ENCODE data around the gene SIGLEC5.

Gene SIGLEC5

GRCh38 chr19:51627491-51628138, 2.6 kb downstream of the SIGLEC5 start:
- Histone ChIP-seq H3K27ac (replicated peaks) (no peak overlapping the region), H3K27me3 (ENCODE audit: insufficient read depth, poor library complexity, severe bottlenecking) (no peaks in the 10 kb centered on the region), H3K4me3 (replicated peaks; ENCODE audit: insufficient read depth, low read length) (0 out of 2 replicates have a peak overlapping the region, but pooled peaks have one; percentile 33)
- TF ChIP-seq SPI1 (IDR thresholded peaks at IDR 0.05; ENCODE audit: borderline replicate concordance, low read depth) (no peak), POLR2AphosphoS5 (IDR thresholded peaks at IDR 0.05; ENCODE audit: low read depth) (no peak), GABPA (IDR thresholded peaks at IDR 0.05; ENCODE audit: low read depth) (no peak), CTCF (IDR thresholded peaks at IDR 0.05; ENCODE audit: insufficient read depth, low read length) (no peak)
- TF ChIP-seq, protein P1, sequence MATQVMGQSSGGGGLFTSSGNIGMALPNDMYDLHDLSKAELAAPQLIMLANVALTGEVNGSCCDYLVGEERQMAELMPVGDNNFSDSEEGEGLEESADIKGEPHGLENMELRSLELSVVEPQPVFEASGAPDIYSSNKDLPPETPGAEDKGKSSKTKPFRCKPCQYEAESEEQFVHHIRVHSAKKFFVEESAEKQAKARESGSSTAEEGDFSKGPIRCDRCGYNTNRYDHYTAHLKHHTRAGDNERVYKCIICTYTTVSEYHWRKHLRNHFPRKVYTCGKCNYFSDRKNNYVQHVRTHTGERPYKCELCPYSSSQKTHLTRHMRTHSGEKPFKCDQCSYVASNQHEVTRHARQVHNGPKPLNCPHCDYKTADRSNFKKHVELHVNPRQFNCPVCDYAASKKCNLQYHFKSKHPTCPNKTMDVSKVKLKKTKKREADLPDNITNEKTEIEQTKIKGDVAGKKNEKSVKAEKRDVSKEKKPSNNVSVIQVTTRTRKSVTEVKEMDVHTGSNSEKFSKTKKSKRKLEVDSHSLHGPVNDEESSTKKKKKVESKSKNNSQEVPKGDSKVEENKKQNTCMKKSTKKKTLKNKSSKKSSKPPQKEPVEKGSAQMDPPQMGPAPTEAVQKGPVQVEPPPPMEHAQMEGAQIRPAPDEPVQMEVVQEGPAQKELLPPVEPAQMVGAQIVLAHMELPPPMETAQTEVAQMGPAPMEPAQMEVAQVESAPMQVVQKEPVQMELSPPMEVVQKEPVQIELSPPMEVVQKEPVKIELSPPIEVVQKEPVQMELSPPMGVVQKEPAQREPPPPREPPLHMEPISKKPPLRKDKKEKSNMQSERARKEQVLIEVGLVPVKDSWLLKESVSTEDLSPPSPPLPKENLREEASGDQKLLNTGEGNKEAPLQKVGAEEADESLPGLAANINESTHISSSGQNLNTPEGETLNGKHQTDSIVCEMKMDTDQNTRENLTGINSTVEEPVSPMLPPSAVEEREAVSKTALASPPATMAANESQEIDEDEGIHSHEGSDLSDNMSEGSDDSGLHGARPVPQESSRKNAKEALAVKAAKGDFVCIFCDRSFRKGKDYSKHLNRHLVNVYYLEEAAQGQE (IDR thresholded peaks at IDR 0.05; ENCODE audit: insufficient replicate concordance, low read depth): no peak
- no peak for DNase-seq (ENCODE audit: low read depth in 1 of 2, low spot score in 1 of 2)

DNA sequence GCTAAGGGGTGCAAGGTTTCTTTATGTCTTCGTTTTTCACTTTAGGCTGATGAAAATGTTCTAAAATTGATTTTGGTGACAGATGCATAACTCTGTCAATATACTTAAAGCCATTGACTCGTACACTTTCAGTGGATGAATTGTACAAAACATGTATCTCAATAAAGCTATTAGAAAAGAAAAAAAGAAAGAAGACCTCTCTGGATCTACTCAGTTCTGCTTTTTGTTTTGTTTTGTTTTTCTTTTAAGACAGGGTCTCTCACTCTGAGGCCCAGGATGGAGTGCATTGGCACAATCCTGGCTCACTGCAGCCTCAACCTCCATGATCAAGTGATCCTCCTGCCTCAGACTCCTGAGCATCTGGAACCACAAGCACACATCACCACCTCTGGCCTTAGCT, 3.5 kb downstream of the SIGLEC5 start:
- DNase-seq (ENCODE audit: low read depth in 1 of 2, low spot score in 1 of 2): no peak
- H3K4me3 ChIP-seq (replicated peaks; ENCODE audit: insufficient read depth, low read length): no peak overlapping the region
- no peak overlapping the region for H3K27ac ChIP-seq (replicated peaks)
- no peaks in the 10 kb centered on the region for H3K27me3 ChIP-seq (ENCODE audit: insufficient read depth, poor library complexity, severe bottlenecking)
- TF ChIP-seq CTCF (IDR thresholded peaks at IDR 0.05; ENCODE audit: insufficient read depth, low read length) (no peak), SPI1 (IDR thresholded peaks at IDR 0.05; ENCODE audit: borderline replicate concordance, low read depth) (no peak), GABPA (IDR thresholded peaks at IDR 0.05; ENCODE audit: low read depth) (no peak), POLR2AphosphoS5 (IDR thresholded peaks at IDR 0.05; ENCODE audit: low read depth) (no peak)
- TF ChIP-seq, protein P1 (IDR thresholded peaks at IDR 0.05; ENCODE audit: insufficient replicate concordance, low read depth): no peak

DNA sequence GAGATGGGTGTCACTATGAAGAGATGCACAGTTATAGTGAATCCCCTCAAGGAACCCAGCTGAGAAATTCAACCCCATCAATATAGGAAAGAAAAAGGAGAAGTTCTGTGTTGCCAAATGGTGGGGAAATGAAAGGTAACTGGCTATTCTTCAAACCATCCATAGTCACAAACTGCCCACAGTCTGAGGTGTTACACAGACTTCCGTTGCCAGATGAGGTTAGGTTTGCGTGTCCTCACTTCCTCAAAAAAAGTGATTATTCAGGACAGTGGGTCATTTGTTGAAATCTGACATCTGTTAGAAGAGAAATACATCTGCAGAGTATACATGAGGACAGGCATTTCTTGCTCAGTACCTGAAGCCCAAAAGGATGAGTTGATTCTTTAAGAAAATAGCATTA, 9.0 kb downstream of the SIGLEC5 start:
- Histone ChIP-seq H3K27me3 (ENCODE audit: insufficient read depth, poor library complexity, severe bottlenecking) (no peaks in the 10 kb centered on the region), H3K4me3 (replicated peaks; ENCODE audit: insufficient read depth, low read length) (no peak overlapping the region), H3K27ac (replicated peaks) (peak overlapping the region; percentile 57)
- TF ChIP-seq CTCF (IDR thresholded peaks at IDR 0.05; ENCODE audit: insufficient read depth, low read length) (no peak), SPI1 (IDR thresholded peaks at IDR 0.05; ENCODE audit: borderline replicate concordance, low read depth) (peak; percentile 99), POLR2AphosphoS5 (IDR thresholded peaks at IDR 0.05; ENCODE audit: low read depth) (peak; percentile 91), GABPA (IDR thresholded peaks at IDR 0.05; ENCODE audit: low read depth) (no peak)
- TF ChIP-seq, protein P1 (IDR thresholded peaks at IDR 0.05; ENCODE audit: insufficient replicate concordance, low read depth): peak; percentile 19
- peak in 1 of 2 experiments; percentile 96 for DNase-seq (ENCODE audit: low read depth in 1 of 2, low spot score in 1 of 2)
